ENCODE measurements around the gene AMN.

- TF ChIP-seq CTCF (IDR thresholded peaks at IDR 0.05; ENCODE audit: poor library complexity) (no peak), EZH2phosphoT487 (IDR thresholded peaks at IDR 0.05; ENCODE audit: low read depth, severe bottlenecking, unreplicated experiment) (no peak)
Observed at GRCh38 chr14:102935756-102936155, 13.3 kb downstream of the AMN start.
